ENCODE measurements around the gene ATXN1.

The ATXN1 gene

DNA sequence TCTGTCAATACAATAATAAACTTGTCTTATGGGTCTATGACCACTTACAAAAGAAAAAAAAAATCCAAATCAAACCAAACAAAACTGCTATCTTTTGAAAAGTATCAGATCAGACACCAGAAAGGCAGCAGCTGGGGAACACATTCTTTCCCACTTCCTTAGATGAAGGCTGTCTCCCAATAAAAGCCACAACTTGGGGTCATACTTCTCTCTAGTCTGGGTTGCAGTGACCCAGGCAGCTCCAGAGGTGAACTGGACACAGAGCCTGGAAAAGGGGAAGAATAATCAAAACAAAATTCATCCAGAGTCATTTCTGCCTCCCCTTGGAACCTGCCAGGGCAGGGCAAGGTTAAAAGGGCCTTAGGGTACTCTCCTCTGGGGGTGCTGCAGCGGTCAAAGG, 19.1 kb downstream of the ATXN1 start:
- DNase-seq, result no peak

DNA sequence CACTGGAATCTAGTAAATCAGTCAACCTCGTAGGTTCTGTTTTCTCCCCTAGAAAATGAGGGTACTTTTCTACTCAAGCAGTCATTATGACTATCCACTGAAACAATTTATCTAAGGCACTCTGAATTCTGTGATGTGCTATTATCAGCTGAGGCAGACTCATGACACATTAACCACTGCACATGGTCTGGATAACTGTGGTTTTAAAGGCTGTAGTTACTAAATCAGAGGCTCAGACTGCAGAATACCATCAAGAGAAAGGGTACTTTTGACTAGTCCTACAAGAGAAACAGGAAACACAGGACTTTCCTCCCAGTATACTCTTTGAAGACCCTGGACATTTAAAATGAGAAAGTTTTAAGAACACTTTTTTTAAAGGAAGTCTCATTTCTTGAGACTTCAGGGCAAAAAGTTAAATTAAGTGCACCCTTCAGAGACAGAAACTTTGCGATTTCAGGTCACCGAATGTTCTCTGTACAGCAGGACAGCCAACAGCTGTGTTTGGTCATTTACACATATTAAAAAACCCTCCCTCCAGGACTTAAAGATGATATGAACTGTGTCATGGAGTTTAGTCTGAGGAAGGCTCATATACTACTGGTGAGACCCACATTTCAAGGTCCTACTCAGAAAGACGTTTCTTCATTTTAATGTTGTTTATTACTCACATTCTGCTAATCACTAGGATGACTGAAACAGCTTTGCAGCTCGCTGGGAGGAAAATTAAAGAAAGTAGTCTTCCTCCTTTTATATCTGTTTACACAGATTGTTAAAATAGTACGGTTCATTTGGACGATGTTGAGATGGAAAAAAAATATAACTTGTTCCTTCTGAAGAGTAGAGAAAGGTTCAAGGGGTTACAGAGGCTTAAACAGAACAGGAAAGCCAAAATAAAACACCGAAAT, 19.9 kb downstream of the ATXN1 start:
- no peak for DNase-seq

DNA sequence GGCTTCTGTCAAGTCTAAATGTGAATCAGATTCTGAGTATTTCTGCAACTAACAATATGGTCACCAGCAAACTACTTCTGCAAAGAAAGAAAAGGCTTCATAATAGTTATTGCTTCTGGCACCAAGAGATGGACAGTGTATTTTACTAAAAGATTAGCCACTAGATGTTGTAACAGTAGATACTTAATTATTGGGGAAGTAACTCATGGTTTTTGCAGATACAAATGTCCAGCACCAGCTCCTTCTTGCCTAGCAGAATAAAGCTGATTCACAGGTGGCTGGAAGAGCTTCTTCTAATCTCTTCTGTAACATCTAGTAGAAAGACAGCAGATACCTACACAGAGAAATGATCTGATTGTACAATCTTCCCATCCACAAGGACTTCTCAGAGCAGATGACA, 21.2 kb downstream of the ATXN1 start:
- DNase-seq, result no peak

DNA sequence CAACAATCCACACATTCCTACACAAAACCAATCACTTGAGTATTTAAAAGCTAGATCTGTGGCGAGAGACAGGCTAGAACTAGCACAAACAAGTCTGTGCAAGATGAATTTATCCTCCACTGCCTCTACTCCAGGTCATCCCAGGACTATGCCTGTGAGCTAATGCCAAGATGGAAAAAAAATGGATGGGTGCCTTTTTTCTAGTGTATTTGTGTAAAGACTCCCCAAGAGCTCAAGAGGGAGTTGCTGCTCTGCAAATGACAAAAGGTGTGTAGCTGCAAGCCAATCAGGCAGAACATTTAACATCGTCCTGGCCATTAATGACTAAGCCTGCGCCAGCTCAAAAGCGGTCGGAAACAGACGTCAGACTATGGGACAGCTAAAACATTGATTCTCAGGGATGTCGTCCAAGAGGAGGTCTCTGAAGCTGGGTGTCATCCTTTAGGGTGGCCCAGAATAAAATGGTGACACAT, 21.9 kb downstream of the ATXN1 start:
- DNase-seq, result no peak

DNA sequence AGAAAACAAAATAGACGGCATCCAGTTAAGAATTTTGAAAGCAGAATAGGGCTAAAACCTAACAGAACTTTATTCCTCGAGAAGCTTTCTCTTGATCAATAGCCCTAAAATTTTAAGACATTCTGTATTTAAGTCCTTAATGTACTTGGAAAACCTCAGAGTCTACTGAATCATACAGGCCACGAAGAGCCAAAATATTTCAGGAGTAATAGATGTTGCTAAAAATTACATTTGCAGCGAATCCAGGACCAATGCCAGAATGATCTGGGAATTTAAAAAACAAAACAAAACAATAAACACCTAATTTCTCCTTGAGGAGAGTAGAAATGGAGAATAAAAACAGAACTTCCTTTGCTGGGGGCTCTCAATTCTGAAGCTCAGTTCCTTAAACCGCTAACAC, 23.3 kb downstream of the ATXN1 start:
- DNase-seq, result no peak

DNA sequence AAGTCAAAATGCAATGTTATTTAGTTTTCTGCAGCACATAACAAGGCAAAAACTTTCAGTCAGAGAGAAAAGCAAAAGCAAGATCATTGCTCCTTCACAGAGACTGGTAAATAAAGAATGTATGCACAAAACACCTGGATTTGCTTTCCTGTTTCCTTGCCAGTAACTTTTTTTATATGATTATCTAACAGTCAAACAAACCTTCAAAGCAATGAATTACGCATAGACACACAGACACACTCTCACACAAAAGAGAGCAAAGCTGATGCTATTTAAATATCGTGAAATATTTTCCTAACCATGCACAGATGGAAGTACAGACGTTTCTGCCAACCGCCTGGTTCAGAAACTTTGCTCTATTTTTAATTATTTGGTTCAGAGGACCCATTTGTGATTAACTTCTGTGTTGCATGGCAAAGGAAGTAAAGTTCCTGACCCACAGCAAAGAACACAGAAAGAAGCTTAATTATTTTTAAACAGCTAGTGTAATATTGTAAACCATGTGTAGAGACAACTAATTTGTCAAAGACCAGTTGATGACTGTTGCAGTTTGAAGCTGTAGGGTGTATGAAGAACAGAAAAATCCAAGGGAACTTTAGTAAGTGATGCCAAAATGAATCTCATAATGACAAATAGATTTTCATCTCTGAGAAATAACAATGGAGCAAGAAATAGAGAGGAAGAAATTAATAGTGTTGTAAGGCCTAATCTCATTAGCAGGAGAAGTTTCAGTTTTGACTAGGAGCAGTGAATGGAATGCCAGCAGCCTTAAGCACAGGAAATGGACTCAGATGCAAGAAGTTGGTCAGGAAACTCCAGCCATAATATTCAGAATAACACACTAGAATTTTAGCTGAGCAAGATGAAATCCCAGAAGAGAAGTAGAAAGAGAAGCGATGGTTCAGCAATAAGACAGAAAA, 24.1 kb downstream of the ATXN1 start:
- DNase-seq, result no peak

DNA sequence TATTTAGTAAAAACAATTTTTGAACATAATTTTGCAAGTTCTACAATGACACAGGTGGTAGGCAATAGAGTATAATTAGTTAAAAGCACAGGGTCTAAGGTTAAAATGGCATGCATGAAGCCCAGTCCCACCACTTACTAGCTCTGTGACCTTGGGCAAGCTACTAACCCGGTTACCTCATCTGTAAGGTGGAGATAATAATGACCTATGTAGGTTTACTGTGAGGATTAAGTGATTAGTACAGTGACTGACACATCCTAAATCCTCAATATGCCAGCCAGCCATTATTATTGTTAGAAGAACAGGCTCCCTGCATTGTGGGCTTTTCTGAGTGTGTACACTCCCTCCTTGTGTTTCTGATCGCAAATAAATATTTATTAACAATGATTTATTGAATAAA, 26.2 kb downstream of the ATXN1 start:
- DNase-seq, result no peak

DNA sequence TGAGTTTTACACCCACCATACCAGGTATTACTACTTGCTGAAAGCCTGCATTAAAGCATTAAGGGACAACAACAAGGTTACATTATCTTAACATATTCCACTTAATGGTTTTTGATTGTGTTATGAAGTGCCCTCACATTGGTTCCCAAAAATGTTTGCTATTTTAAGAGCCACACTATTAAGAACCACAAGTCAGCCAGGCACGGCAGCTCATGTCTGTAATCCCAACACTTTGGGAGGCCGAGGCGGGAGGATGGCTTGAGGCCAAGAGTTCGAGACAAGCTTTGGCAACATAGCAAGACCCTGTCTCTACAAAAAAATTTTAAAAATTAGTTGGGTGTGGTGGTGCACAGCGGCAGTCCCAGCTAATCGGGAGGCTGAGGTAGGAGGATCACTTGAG, 28.2 kb downstream of the ATXN1 start:
- DNase-seq, result no peak

DNA sequence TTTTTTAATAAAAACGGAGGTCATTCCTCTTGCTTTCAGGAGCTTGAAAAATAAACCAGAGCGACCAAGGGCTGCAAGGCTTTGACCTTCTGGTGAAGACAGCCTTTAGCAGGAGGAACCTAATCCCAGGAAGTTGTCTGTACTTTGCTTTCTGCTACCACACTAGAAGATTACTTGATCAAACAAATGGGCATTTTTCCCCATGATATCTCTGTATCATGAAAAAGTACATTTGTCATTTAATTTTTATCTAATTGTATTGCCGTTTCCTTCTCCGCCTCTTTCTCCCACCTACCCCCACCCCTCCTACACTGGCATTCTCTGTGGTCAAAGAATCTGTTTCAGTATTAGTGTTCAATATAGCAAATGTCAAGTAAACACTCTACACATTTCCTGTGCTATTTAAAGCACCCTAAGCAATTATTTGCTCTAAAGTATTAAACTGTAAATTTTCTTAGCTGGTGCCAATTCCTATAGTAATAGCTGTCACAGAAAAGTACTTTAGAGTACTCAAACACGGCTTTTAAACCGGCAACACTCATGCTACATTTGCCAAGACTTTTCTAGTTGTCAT, 29.7 kb downstream of the ATXN1 start:
- no peak for DNase-seq

DNA sequence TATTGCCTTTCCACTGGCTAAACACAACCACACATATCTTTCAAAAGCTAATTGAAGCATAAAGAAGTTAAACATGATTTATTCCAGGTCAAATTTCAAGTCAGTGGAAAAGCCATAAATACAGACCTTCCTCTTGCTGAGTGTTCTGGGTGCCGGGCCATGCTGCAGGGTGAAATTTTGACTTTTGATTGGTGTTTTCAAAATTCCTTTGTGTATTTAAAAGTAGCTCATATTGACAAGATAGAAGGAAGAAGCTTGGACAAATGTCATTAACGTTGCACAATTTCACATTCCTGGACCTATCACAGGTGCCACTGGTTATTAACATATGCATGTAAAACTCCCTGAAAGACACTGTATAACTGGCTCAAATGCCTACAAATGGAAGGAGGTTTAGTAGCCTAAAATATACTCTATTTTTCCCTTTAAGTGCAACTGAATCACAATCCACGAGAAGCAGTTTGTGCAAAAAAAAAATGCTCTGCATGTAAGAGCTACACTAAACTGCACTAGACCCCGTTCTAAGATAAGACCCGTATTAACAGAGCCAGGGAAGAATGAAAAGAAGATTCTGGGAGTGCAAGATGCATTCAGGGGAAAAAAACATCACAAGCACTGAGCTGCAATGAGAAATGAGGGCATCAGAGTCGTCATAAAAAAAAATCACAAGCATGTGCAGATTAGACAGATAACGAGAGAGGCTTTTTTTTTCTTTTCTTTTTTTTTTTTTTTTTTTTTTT, 30.4 kb downstream of the ATXN1 start:
- DNase-seq, result no peak

DNA sequence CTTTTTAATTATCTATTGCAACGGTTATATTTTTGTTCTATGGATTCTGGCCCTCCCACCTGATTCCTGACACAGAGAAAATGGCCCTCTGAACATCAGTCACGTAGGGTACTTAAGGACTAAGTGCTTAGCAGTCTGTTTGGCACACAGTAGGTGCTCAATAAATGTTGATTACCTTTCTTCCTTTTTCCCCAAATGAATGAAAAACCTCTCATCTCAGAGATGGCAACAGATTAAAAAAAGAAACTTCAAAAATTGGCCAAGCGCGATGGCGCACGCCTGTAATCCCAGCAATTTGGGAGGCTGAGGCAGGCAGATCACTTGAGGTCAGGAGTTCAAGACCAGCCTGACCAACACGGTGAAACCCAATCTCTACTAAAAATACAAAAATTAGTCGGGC, 31.5 kb downstream of the ATXN1 start:
- no peak for DNase-seq

DNA sequence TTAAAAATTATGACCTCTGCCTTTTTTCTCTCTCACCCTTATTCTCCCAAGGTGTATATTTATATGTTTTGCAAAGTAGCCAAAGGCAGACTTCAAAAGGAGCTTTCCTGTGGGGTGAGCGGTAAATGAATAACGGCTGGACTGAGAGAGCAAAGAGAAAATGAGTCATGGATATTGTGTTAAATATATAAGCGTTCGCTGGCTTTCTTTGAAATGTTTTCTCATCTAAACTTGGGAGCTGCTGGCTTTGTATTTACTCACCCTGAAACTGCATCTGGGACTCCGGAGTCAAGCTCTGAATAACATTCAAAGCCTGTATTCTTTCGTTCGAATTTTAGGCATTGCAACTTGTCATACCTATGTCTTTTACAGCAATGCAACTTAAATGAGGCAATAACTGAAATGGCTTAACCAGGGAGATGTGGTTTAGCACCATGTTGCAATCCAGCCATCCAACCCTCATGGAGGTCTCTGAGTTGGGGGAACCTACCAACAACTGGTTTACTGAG, 32.0 kb downstream of the ATXN1 start:
- DNase-seq, result no peak

DNA sequence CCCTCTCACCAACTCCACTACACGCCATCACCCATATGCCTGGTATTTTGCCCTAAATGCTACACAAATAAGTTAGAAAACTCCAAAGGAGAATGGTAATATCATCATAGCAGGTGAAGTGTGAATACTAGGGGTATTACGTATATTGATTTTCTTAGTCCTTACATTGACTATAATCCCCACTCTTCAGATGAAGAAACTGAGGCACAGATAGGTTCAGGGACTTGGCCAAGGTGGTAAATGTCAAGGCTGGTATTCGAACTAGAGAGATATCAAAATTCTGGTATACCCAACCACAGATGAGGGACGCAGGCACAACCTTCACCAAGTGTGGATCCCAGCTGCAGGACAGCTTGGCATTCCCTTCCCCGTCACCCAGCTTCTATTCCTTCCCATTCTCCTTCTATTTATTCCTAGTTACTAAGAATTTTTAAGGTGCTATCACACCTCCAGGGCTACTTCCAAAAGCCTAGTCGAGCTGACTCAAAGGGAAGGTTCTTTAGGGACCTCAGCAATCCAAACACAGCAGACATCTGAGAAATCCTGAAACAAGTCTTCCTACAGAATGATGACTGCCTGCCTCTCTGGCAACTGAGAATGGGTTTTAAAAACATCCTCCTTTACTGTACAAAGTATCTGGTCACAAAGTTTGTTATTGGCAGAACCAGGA, 32.6 kb downstream of the ATXN1 start:
- no peak for DNase-seq

DNA sequence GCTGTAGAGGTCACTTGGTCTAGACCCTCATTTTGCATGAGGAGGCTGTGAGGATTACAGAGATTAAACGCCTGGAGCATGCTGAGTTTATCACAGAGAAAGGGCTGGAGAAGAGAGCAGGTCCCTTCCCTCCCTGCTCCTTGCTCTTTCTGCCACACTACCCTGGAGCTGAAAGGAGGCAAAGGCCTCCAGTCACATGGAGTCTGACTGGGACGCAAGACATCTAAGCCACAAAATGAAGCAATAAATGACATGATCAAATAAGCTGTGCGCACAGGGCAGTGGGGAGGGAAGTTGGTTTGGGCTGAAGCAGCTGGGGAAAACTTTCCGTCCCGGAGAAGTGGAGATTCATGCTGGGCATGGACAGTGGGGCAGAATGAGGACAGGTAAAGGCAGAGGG, 33.3 kb downstream of the ATXN1 start:
- DNase-seq, result no peak

DNA sequence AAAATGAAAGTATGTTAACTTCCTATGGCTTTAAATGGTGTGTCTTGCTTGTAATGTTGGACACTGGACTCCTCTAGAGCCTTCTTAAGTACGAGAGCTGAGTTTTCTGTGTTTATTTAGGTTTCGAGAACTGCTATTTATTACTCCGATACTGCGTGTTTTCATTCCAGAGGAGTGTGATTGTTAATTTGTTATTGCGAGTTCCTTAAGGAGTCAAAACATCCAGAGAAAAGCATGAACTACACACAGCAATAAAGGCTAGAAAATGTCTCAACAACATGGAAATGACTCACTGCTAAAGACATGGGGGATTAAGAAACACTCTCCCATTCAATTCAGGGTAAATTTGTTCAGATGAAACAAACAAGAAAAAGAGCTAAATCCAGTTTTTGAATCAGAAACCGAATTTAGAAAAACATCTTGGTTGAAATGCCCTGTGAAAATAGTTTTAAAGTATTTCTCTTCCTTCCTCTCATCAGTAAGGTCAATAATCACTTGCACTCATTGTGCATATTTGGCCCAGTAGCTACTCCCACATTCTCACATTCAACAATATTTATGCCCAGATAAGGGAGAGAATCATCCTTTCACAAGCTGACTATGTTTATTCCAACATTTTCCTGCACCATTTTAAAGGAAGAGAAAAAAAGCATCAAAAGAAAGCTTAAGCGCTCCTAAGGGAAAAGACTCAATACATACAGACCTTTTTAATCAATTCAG, 36.0 kb downstream of the ATXN1 start:
- DNase-seq, result no peak

DNA sequence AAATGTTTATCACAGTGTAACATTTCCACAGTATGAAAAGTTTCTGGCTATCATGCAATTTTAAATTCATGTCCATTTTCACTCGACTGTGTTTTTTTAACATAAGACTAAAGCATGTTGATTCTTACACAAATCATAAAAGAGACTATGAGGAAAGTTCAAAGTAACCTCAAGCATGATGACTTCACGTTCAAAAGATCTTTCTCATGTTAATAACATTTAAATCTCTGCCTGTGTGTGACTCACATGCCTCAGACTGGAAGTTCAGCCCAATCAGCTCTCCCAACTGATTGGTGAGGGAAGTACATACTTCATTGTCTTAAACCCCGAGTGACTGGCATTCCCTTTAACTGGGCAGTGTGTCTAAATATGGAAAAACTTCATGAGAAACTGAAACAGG, 37.4 kb downstream of the ATXN1 start:
- DNase-seq, result no peak

DNA sequence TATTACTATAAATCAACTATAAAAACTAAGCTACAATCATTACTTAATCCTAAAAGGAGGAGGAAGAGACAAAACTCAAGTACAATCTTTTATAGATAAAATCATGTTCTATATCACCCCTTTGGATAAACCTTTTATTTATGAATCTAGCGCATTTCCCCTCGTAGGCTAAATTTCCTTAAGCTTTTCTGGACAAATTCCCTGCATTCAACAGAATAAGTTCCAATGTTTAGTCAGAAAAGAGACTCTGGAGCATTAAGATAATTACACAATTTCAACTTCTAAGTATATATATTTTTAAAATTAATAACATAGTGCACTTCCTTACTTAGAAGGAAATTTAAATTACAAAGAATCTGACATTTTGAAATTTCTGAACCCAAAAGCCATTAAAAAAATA, 37.9 kb downstream of the ATXN1 start:
- no peak for DNase-seq

DNA sequence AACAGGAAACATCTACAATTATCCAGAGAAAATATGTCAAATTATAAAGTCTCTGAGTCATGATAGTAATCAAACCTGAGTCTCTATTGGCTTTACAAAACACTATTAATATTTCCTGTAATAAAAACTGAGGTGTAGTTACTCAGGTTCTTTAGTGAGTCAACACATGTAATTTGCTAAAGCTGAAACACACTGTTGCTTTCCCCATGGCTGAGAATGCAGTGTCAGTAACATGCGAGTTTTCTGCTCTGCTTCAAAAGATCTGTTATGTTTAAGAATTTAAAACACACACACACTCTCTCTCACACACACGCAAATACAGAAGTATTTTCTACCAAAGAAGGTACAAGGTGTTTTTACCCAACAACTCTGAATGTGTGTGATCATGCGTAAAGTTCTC, 38.6 kb downstream of the ATXN1 start:
- DNase-seq, result no peak

DNA sequence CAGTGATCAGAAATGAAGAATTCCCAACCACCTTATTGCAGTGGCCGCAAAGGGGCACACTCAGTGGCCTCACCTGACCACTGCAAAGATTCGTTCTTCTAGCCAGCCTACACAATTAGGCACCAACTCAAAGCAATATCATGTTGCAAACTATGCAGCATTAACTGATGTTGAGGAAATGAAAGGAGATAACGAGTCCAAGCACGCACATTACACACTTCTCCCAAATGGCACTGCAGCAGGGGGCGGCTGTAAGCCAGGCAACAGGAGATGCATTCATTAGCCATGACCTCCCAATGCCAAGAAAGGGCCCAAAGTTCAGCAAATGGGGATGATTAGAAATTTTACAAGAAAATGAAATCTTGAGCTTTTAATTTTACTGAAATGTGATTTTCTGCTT, 39.3 kb downstream of the ATXN1 start:
- no peak for DNase-seq

DNA sequence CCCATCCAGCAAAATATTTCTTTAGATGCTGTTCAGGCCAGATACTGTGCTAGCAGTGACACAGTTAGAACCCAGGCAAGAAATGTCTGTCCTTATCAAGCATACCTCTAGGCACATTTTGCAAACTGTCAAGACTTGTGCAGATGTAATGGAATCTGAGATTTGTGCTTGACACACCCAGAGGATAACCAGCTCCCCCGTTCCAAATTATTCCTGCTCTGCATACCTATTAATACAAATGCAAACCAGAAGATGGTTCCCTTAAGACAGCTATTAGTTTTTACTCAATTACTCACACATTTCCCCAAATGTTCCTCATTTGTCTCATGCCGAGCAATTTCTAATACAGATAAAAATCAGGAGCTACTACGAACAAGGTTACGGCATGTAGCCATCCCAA, 40.4 kb downstream of the ATXN1 start:
- no peak for DNase-seq

DNA sequence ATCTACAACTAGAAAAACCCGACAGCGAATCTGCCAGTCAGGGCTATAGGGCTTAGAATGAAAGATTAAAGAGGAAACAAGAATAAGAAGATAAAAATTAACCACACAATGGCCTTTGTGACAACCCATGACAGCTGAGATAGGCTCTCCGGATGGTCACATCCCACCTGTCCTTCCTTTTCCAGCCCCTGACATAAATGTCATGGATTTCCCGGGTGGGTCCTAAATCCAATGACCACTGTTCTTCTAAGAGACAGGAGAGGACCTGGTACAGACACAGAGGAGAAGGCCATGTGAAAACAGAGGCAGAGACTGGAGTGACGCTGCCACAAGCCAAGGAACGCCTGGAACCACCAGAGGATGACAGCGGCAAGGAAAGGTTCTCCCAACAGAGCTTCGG, 41.8 kb downstream of the ATXN1 start:
- no peak for DNase-seq

All from NCI-H2081 treated with DMSO at 0.1 percent for 48 hours (cell line).